Cardiac muscle cell (in vitro differentiated cells and primary cell): ENCODE data around the gene DIO2. TPM values are rescaled to one million over a fixed set of nuclear protein-coding genes. Genes with fewer than 3 reads are reported as not detected.

Source experiments
- DNase-seq, 2 donors: peaks; one replicate each; pipeline versions ENCODE4 v3.0.0 to v3.0.0-alpha.2; 2010 to 2017; ENCODE audit warnings: low read depth in 1 of 2, low spot score in 1 of 2
- H3K27ac ChIP-seq: fragments of 200-600 bp; sonication (generic); 2 replicates; pipeline ENCODE4 v1.5.1; 2016
- H3K27me3 ChIP-seq: fragments of 200-600 bp; sonication (generic); 2 replicates; pipeline ENCODE4 v1.6.0; 2016; ENCODE audit warnings: control low read depth
- H3K36me3 ChIP-seq: fragments of 200-600 bp; sonication (generic); 2 replicates; pipeline ENCODE4 v1.5.1; 2016; ENCODE audit warnings: control low read depth
- H3K4me1 ChIP-seq: fragments of 200-600 bp; sonication (generic); 2 replicates; pipeline ENCODE4 v1.8.1; 2017; ENCODE audit warnings: low read depth, mild to moderate bottlenecking, mixed run types
- H3K4me3 ChIP-seq: fragments of 200-600 bp; sonication (generic); 2 replicates; pipeline ENCODE4 v1.5.1; 2016; ENCODE audit warnings: mild to moderate bottlenecking
- H3K9me3 ChIP-seq: fragments of 200-600 bp; sonication (generic); 2 replicates; pipeline ENCODE4 v1.5.1; 2017; ENCODE audit warnings: low read depth, mild to moderate bottlenecking, control low read depth
- polyA plus RNA-seq: library from polyadenylated mRNA; unstranded; fragments of >200 nt; fragmentation: Nextera tagmentation; extraction: Ambion mirVana; gene quantifications from 2 replicates; pipeline ENCODE4 v1.2.1, GENCODE V29; 2016
- total RNA-seq: library from RNA; depleted of rRNA; stranded (reverse); fragments of >200 nt; gene quantifications from 2 replicates; pipeline ENCODE4 v1.2.3, GENCODE V29; 2016
- TF ChIP-seq, protein P1 (sequence below): IDR thresholded peaks from 2 replicates; pipeline ENCODE4 v1.5.1; 2012; ENCODE audit warnings: low read depth, mild to moderate bottlenecking, low read length

The DIO2 gene
- 0.11 and 0.66 TPM in 2 replicates for total RNA-seq
- polyA plus RNA-seq = 0.11 and 0.46 TPM in 2 replicates

DNA sequence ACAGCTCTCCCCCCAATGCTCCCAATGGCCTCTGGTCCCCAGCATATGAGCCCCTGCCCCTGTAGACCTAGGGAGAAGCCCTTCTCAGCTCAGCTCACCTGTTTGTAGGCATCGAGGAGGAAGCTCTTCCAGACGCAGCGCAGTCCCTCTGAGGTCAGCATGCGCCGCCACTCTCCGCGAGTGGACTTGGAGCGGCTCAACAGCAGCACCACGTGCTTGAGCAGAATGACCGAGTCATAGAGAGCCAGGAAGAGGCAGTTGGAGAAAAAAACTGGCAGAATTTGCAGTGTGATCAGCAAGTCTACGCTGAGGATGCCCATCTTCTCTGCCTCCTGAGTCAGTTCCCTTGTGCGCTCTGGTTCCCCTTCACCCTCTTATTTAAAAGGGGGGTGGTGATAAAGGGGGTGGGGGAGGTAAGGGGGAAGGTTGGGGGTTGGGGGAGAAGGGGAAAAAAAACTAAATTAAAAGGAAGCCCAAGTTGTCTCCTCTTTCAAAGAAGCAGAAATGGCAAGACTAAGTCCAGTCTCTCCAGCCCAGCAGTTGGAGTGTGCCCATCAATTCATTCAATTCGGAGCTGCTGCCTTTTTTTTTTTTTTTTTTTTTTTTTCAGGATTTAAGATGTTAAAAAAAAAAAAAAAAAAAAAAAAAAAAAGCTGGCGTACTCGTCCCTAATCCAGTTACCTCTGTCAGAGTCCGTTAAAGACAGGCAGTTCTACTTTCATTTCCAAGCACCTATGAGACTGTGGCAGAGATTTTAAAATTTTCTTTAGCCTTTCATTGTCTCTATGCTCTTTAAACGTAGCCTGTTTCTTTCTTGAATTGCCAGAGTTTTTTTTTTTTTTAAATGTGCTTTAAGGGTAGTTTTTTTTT lies at the start of gene DIO2:
TSS of gene DIO2 (minus strand) at position 352 of the 870 bp plus-strand sequence. CDS start at position 320, 32 bp downstream.
- H3K27me3 ChIP-seq = no peaks in the 10 kb centered on the region
- H3K4me3 ChIP-seq = no peak within 1 kb of the TSS
- DNase-seq = peak in 1 of 2 donors; percentile 57
- TF ChIP-seq, protein P1, sequence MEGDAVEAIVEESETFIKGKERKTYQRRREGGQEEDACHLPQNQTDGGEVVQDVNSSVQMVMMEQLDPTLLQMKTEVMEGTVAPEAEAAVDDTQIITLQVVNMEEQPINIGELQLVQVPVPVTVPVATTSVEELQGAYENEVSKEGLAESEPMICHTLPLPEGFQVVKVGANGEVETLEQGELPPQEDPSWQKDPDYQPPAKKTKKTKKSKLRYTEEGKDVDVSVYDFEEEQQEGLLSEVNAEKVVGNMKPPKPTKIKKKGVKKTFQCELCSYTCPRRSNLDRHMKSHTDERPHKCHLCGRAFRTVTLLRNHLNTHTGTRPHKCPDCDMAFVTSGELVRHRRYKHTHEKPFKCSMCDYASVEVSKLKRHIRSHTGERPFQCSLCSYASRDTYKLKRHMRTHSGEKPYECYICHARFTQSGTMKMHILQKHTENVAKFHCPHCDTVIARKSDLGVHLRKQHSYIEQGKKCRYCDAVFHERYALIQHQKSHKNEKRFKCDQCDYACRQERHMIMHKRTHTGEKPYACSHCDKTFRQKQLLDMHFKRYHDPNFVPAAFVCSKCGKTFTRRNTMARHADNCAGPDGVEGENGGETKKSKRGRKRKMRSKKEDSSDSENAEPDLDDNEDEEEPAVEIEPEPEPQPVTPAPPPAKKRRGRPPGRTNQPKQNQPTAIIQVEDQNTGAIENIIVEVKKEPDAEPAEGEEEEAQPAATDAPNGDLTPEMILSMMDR = no peak
- H3K36me3 ChIP-seq = no peaks in the 10 kb centered on the region
- H3K27ac ChIP-seq = no peak within 1 kb of the TSS
- no peaks in the 10 kb centered on the region for H3K9me3 ChIP-seq
- H3K4me1 ChIP-seq = peaks cover 7% of the 10 kb centered on the region

DNA sequence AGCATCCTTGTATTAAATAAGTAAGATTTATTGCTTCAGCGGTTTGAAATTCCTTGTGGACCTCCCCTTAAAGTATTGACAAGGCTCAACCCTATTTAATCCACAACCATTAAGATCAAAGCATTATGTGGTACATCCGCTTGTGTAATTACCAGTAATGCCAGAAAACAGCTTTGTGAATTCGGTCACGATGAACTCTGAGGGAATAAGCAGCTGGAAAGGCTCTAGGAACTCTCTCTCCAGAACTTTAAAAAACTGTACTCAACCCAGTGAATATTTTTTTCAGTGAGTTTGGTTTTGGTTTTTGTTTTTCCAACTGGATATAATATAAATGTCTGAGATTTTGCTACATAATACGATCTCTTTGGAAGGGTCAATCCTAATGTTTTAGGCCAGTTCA lies 49.3 kb upstream of the DIO2 start:
- Histone ChIP-seq H3K36me3 (no peaks in the 10 kb centered on the region), H3K27ac (no peak overlapping the region), H3K4me1 (no peaks in the 10 kb centered on the region), H3K4me3 (no peak overlapping the region), H3K9me3 (no peaks in the 10 kb centered on the region), H3K27me3 (no peaks in the 10 kb centered on the region)
- TF ChIP-seq, protein P1 = no peak
- DNase-seq = no peak

DNA sequence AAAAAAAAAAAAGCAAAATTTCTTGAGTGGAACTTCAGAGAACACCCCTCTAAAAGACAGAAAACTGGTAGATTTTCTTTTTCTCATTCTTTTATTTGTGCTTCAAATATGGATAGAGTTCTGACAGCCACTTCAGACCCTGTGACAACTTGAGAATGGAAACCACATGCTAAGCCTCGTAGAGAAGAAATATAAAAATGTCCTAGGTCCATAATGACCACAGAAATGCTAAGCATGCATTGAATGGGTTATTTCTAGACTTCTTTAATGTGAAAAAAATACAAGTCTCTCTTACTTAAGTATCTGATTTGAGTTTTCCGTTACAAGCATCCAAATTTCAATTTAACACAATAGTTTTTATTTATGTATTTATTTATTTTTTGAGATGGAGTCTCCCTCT lies 28.3 kb upstream of the DIO2 start:
- no peak for DNase-seq

DNA sequence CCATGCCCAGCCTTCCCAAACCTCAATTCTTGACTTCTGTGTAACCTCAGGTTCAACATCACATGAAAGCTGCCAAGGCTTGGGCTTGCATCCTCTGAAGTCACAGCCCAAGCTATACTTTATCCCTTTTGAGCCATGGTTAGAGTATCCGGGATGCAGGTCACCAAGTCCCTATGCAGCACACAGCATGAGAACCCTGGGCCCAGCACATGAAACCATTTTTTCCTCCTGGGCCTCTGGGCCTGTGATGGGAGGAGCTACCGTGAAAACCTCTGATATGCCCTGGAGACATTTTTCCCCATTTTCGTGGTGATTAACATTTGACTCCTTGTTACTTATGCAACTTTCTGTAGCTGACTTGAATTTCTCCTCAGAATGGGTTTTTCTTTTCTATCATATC lies 25.8 kb upstream of the DIO2 start:
- H3K36me3 ChIP-seq = no peaks in the 10 kb centered on the region
- H3K27ac ChIP-seq = no peak overlapping the region
- no peaks in the 10 kb centered on the region for H3K27me3 ChIP-seq
- no peaks in the 10 kb centered on the region for H3K9me3 ChIP-seq
- no peak overlapping the region for H3K4me3 ChIP-seq
- peaks cover 6% of the 10 kb centered on the region for H3K4me1 ChIP-seq
- TF ChIP-seq, protein P1 = no peak
- no peak for DNase-seq

More for the DNA sequence above, 28.3 kb upstream of the DIO2 start:
- Histone ChIP-seq H3K27me3 (no peaks in the 10 kb centered on the region), H3K36me3 (no peaks in the 10 kb centered on the region), H3K4me1 (no peaks in the 10 kb centered on the region), H3K27ac (no peak overlapping the region), H3K4me3 (no peak overlapping the region), H3K9me3 (no peaks in the 10 kb centered on the region)
- TF ChIP-seq, protein P1 = no peak

DNA sequence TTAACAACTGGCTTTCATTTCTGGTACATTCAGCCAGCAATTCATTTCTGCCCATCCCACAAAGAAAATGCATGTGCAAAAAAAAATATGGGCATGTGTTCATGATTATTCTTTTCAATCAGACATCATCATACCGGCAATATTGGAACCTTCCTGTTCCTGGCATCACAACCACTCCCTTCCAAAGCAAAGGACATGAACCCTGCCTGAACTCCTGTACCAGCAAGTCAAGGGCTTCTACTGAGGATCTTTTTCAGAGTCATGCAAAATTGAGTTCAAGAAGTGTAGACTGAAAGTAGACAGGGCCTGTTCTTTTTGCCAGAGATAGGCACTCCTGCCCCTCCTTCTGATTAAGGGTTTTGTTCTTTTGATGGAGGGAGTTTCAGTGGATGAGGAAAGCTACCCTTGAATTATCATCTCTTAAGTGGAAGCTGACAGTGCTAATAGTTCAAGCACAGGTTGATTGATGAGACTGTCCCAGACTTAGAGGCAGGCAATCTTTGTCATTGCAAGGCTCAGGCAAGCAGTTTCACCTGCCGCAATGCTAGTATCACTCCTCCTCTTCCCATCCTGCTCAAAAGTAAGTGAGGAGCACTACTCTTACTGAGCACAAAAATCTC lies 22.3 kb upstream of the DIO2 start:
- Histone ChIP-seq H3K4me1 (peaks cover 6% of the 10 kb centered on the region), H3K4me3 (no peak overlapping the region), H3K27ac (no peak overlapping the region), H3K9me3 (no peaks in the 10 kb centered on the region), H3K27me3 (no peaks in the 10 kb centered on the region), H3K36me3 (no peaks in the 10 kb centered on the region)
- peak in 1 of 2 donors; percentile 61 for DNase-seq
- TF ChIP-seq, protein P1 = no peak
